HL-60 (cell line): ENCODE data around the gene AGPAT3.
A peak's percentile ranks its signal among the peaks of the same experiment; 100 is the strongest.

ENCODE experiments used
- DNase-seq, 2 experiments: peaks; one replicate each; pipeline ENCODE4 v3.0.0-alpha.2; 2010 to 2020; ENCODE audit warnings: low read depth in 1 of 2, low spot score in 1 of 2
- H3K27ac ChIP-seq: fragments of 250-450 bp; sonication (Bioruptor Pico); replicated peaks from 2 replicates; pipeline ENCODE4 v1.5.1; 2020; ENCODE audit warnings: mild to moderate bottlenecking, moderate library complexity
- H3K27me3 ChIP-seq: fragments of 250-450 bp; sonication (Bioruptor Pico); 2 replicates; pipeline ENCODE4 v1.5.1; 2021; ENCODE audit warnings: mild to moderate bottlenecking, moderate library complexity; ENCODE audit not compliant: insufficient read depth, poor library complexity, severe bottlenecking
- H3K4me3 ChIP-seq: replicated peaks from 2 replicates; pipeline ENCODE4 v1.5.1; 2011; ENCODE audit warnings: mild to moderate bottlenecking, control low read depth, low read length; ENCODE audit not compliant: insufficient read depth
- CTCF ChIP-seq: IDR thresholded peaks from one replicate; pipeline ENCODE4 v1.5.1; 2011; ENCODE audit warnings: low read length, control low read depth, inconsistent platforms; ENCODE audit not compliant: insufficient read depth
- GABPA ChIP-seq: IDR thresholded peaks from 2 replicates; pipeline ENCODE4 v1.6.1; 2012; ENCODE audit warnings: low read depth
- POLR2AphosphoS5 ChIP-seq: IDR thresholded peaks from 2 replicates; pipeline ENCODE4 v1.6.1; 2012; ENCODE audit warnings: low read depth
- REST ChIP-seq: IDR thresholded peaks from 2 replicates; pipeline ENCODE4 v1.6.1; 2012; ENCODE audit warnings: low read depth; ENCODE audit not compliant: insufficient replicate concordance
- SPI1 ChIP-seq: IDR thresholded peaks from 2 replicates; pipeline ENCODE4 v1.6.1; 2012; ENCODE audit warnings: low read depth, mild to moderate bottlenecking, borderline replicate concordance

Gene AGPAT3

GRCh38 chr21:43853851-43854772 lies 10.9 kb upstream of the AGPAT3 start:
- DNase-seq, result no peak
- TF ChIP-seq POLR2AphosphoS5 (no peak), SPI1 (no peak), REST (no peak), CTCF (no peak), GABPA (no peak)
- Histone ChIP-seq H3K27me3 (no peaks in the 10 kb centered on the region), H3K4me3 (no peak overlapping the region), H3K27ac (no peak overlapping the region)

GRCh38 chr21:43854773-43855633 lies 10.0 kb upstream of the AGPAT3 start:
- peak; percentile 65 to 83 for DNase-seq
- no peak for TF ChIP-seq REST
- TF ChIP-seq SPI1, result no peak
- no peak for TF ChIP-seq GABPA
- no peak for TF ChIP-seq POLR2AphosphoS5
- TF ChIP-seq CTCF, result no peak
- H3K4me3 ChIP-seq, result peak overlapping the region; percentile 9; the same call in 1 of the 2 replicates
- no peak overlapping the region for H3K27ac ChIP-seq
- H3K27me3 ChIP-seq, result no peaks in the 10 kb centered on the region

GRCh38 chr21:43855955-43856354 lies 9.1 kb upstream of the AGPAT3 start:
- Histone ChIP-seq H3K27me3 (no peaks in the 10 kb centered on the region), H3K4me3 (no peak overlapping the region), H3K27ac (no peak overlapping the region)
- no peak for DNase-seq
- TF ChIP-seq SPI1, result no peak
- TF ChIP-seq GABPA, result no peak
- no peak for TF ChIP-seq REST
- no peak for TF ChIP-seq CTCF
- no peak for TF ChIP-seq POLR2AphosphoS5
